Fibroblast of lung (primary cell): ENCODE measurements around the gene SMKR1. TPM values are rescaled to one million over a fixed set of nuclear protein-coding genes. Genes with fewer than 3 reads are reported as not detected.

ENCODE experiments used
- DNase-seq, 2 donors: peaks; one replicate each; pipeline versions ENCODE4 v3.0.0 to v3.0.0-alpha.2; 2010; ENCODE audit warnings: low read depth in 2 of 2
- H2AFZ ChIP-seq: 2 replicates; pipeline ENCODE4 v1.5.1; 2012; ENCODE audit warnings: low read length, control low read depth, inconsistent platforms
- H3K27ac ChIP-seq: 2 replicates; pipeline ENCODE4 v1.5.1; 2011; ENCODE audit warnings: low read length, control low read depth; ENCODE audit not compliant: insufficient read depth
- H3K27me3 ChIP-seq: 2 replicates; pipeline ENCODE4 v1.5.1; 2011; ENCODE audit warnings: mild to moderate bottlenecking, low read length; ENCODE audit not compliant: control insufficient read depth, insufficient read depth
- H3K36me3 ChIP-seq: 2 replicates; pipeline ENCODE4 v1.5.1; 2011; ENCODE audit warnings: low read length; ENCODE audit not compliant: control insufficient read depth, insufficient read depth
- H3K4me1 ChIP-seq: 2 replicates; pipeline ENCODE4 v1.5.1; 2011; ENCODE audit warnings: low read length; ENCODE audit not compliant: control insufficient read depth, insufficient read depth; ENCODE audit errors: extremely low read depth
- H3K4me2 ChIP-seq: 2 replicates; pipeline ENCODE4 v1.5.1; 2011; ENCODE audit warnings: low read length, control low read depth; ENCODE audit not compliant: insufficient read depth; ENCODE audit errors: extremely low read depth
- H3K4me3 ChIP-seq, 4 experiments: fragments of 200-600 bp in 1 of 4; sonication (generic) in 1 of 4; replicated peaks in 1 of 4; 2 replicates each; pipeline ENCODE4 v1.5.1; 2011 to 2016; ENCODE audit warnings: low read length in 4 of 4, low read depth in 3 of 4, mild to moderate bottlenecking in 3 of 4, control low read depth in 2 of 4, inconsistent platforms in 1 of 4, mixed read lengths in 1 of 4; ENCODE audit not compliant: insufficient read depth in 1 of 4; ENCODE audit errors: control extremely low read depth in 1 of 4
- H3K79me2 ChIP-seq: 2 replicates; pipeline ENCODE4 v1.5.1; 2012; ENCODE audit warnings: mild to moderate bottlenecking, low read length, inconsistent platforms; ENCODE audit not compliant: control insufficient read depth, insufficient read depth
- H3K9ac ChIP-seq: 2 replicates; pipeline ENCODE4 v1.5.1; 2011; ENCODE audit warnings: mild to moderate bottlenecking, low read length, control low read depth; ENCODE audit not compliant: insufficient read depth
- H3K9me3 ChIP-seq: 2 replicates; pipeline ENCODE4 v1.5.1; 2012; ENCODE audit warnings: low read depth, low read length; ENCODE audit not compliant: control insufficient read depth, insufficient read depth
- H4K20me1 ChIP-seq: 2 replicates; pipeline ENCODE4 v1.5.1; 2011; ENCODE audit warnings: low read length; ENCODE audit not compliant: control insufficient read depth, insufficient read depth; ENCODE audit errors: extremely low read depth
- EZH2 ChIP-seq: IDR thresholded peaks from 2 replicates; pipeline ENCODE4 v1.5.1; 2012; ENCODE audit warnings: low read length, control low read depth, mild to moderate bottlenecking; ENCODE audit errors: missing control alignments
- polyA plus RNA-seq, 2 donors: library from polyadenylated mRNA; depleted of rRNA in 1 of 2; stranded (reverse) in 1 of 2; unstranded in 1 of 2; fragments of >200 nt; gene quantifications; 2 replicates each; pipeline ENCODE4 v1.2.1, GENCODE V29; 2011 to 2012; ENCODE audit warnings: missing spikeins in 1 of 2
- total RNA-seq: library from RNA; depleted of rRNA; stranded (reverse); fragments of >200 nt; gene quantifications from 2 replicates; pipeline ENCODE4 v1.2.1, GENCODE V29; 2014
- TF ChIP-seq, protein P1 (sequence below), 2 donors: IDR thresholded peaks in 1 of 2; conservative IDR thresholded peaks in 1 of 2; 1 replicate in 1 of 2; 2 replicates in 1 of 2; pipeline ENCODE4 v1.5.1; 2011 to 2012; ENCODE audit warnings: low read length in 2 of 2, control low read depth in 1 of 2, inconsistent platforms in 1 of 2, low read depth in 1 of 2, mild to moderate bottlenecking in 1 of 2

The SMKR1 gene
- total and polyA plus RNA-seq, 2 donors (not counting 1 experiment from before 2014, with no cell fraction given): 0.49 to 3.5 TPM

DNA sequence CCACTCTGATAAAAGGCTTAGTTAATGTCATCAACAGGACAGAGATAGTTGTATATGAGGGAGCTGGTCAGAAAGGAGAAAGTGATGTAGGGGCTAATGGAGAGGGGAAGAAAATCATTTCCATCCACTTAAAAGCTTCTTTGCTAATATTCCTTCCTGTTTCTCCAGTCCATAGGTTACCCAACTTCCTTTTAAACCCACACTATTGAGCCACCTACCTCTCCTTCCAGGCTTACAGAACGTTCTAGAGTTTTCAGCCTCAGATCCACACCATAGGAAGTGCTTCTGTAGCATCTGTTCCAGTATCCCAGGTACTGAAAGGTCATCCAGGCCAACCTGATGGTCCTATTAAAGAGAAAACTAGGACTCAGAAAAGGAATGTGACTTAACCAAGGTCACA, 39.9 kb upstream of the SMKR1 start:
- Histone ChIP-seq H3K4me2 (no peak overlapping the region), H3K4me1 (no peaks in the 10 kb centered on the region), H3K27me3 (no peaks in the 10 kb centered on the region), H2AFZ (no peak overlapping the region), H3K4me3 (no peak overlapping the region), H3K27ac (no peak overlapping the region), H3K9ac (no peak overlapping the region), H3K79me2 (no peaks in the 10 kb centered on the region), H4K20me1 (no peaks in the 10 kb centered on the region), H3K36me3 (peaks cover 6% of the 10 kb centered on the region), H3K9me3 (no peaks in the 10 kb centered on the region)
- no peak for TF ChIP-seq EZH2
- TF ChIP-seq, protein P1, sequence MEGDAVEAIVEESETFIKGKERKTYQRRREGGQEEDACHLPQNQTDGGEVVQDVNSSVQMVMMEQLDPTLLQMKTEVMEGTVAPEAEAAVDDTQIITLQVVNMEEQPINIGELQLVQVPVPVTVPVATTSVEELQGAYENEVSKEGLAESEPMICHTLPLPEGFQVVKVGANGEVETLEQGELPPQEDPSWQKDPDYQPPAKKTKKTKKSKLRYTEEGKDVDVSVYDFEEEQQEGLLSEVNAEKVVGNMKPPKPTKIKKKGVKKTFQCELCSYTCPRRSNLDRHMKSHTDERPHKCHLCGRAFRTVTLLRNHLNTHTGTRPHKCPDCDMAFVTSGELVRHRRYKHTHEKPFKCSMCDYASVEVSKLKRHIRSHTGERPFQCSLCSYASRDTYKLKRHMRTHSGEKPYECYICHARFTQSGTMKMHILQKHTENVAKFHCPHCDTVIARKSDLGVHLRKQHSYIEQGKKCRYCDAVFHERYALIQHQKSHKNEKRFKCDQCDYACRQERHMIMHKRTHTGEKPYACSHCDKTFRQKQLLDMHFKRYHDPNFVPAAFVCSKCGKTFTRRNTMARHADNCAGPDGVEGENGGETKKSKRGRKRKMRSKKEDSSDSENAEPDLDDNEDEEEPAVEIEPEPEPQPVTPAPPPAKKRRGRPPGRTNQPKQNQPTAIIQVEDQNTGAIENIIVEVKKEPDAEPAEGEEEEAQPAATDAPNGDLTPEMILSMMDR (conservative IDR thresholded peaks at IDR 0.05 in 1 of 2, IDR thresholded peaks at IDR 0.05 in 1 of 2; ENCODE audit: low read depth in 1 of 2, low read length in 2 of 2): no peak
- no peak for DNase-seq

DNA sequence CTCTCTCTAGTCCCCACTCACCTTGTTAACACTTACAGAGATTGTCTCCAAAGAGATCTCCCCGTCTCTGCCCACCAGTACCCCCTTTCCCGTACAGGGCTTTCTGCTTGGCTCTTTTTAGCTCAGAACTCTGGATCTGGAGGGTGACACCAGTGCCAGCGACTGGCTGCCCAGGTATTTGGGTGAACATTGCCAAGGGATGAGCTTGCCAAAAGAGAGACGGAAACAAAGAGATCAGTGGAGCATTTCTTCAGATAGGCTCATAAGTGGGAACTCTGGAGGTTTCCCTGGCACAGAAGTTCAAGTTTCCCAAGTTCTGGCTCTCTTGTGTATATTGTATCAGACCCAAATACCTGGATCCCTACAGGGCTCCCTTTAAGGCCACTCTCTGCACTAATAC, 38.1 kb upstream of the SMKR1 start:
- Histone ChIP-seq H3K27me3 (no peaks in the 10 kb centered on the region), H3K4me3 (no peak overlapping the region), H3K9ac (no peak overlapping the region), H3K36me3 (peaks cover 4% of the 10 kb centered on the region), H3K4me1 (no peaks in the 10 kb centered on the region), H3K9me3 (no peaks in the 10 kb centered on the region), H2AFZ (no peak overlapping the region), H3K27ac (no peak overlapping the region), H3K79me2 (no peaks in the 10 kb centered on the region), H3K4me2 (no peak overlapping the region), H4K20me1 (no peaks in the 10 kb centered on the region)
- TF ChIP-seq, protein P1 (conservative IDR thresholded peaks at IDR 0.05 in 1 of 2, IDR thresholded peaks at IDR 0.05 in 1 of 2; ENCODE audit: low read depth in 1 of 2, low read length in 2 of 2): no peak
- TF ChIP-seq EZH2: no peak
- DNase-seq: no peak

DNA sequence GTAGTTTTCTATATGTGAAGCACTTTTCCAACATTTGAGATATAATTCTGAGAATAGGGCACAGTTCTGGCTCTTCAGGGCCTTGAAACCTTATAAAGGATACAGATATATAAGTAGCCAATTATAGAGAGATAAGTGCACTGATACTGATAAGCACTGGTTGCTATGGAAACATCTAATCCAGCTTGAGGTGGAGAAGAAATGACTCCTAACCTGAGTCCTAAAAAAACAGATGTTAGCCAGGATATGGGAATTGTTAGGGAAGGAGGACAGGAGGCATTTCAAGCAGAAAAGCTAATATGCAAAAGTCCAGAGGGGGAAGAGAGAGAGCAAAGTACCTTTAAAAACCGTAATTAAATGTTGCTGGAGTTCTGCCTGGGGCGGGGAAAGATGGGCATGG, 37.3 kb upstream of the SMKR1 start:
- Histone ChIP-seq H4K20me1 (no peaks in the 10 kb centered on the region), H3K4me3 (no peak overlapping the region), H3K9me3 (no peaks in the 10 kb centered on the region), H2AFZ (no peak overlapping the region), H3K27ac (no peak overlapping the region), H3K79me2 (no peaks in the 10 kb centered on the region), H3K4me2 (no peak overlapping the region), H3K9ac (no peak overlapping the region), H3K4me1 (no peaks in the 10 kb centered on the region), H3K36me3 (peaks cover 2% of the 10 kb centered on the region), H3K27me3 (no peaks in the 10 kb centered on the region)
- DNase-seq: no peak
- TF ChIP-seq, protein P1 (conservative IDR thresholded peaks at IDR 0.05 in 1 of 2, IDR thresholded peaks at IDR 0.05 in 1 of 2; ENCODE audit: low read depth in 1 of 2, low read length in 2 of 2): no peak
- no peak for TF ChIP-seq EZH2
